GM19240 (cell line): ENCODE measurements around the gene UBLCP1.

ENCODE experiments used
- DNase-seq: peaks from one replicate; pipeline ENCODE4 v3.0.0; 2011; ENCODE audit warnings: low spot score; ENCODE audit not compliant: insufficient read length

UBLCP1 gene

GRCh38 chr5:159310511-159310910 lies 47.4 kb downstream of the UBLCP1 start:
- no peak for DNase-seq

DNA sequence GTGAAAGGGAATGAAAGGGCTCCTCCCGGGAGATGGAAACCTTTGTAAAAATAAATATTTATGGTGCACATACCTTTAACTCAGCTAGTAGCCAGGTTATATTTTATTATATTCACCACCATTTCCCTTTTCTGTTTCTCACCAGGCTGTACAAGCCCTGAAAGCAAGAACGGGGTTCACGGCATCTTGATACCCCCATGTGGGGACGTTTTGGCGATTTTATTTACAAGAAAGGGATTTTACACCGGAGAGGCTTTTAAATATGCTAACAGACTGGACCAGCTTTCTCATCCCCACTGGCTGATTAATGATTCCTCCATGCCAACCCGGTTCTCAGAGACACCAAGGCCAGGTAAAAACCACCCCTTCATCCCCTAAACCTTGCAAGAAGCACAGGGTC lies 48.0 kb downstream of the UBLCP1 start:
- no peak for DNase-seq

DNA sequence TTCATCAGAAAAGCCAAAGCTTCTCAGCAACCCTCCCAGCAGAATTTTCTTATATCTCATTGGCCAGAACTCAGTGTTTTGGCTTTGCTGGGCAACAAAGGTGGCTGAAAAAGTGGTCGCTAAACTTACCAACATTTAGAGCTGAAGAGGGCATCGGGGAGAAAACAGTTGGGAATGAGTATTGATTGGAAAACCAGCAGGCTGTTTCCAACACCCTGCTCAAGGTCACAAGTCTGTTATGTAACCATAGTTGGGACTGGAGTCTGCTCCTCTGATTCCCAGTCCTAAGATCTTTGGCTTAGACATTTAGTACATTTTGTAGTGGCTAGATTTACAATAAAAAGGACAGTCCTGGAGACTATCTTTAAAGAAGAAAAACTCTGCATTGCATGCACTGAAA lies 50.1 kb downstream of the UBLCP1 start:
- no peak for DNase-seq

- peak; percentile 14 for DNase-seq
Observed at GRCh38 chr5:159316519-159317383, 53.7 kb downstream of the UBLCP1 start.

- no peak for DNase-seq
Observed at GRCh38 chr5:159317849-159318248, 54.8 kb downstream of the UBLCP1 start.

DNA sequence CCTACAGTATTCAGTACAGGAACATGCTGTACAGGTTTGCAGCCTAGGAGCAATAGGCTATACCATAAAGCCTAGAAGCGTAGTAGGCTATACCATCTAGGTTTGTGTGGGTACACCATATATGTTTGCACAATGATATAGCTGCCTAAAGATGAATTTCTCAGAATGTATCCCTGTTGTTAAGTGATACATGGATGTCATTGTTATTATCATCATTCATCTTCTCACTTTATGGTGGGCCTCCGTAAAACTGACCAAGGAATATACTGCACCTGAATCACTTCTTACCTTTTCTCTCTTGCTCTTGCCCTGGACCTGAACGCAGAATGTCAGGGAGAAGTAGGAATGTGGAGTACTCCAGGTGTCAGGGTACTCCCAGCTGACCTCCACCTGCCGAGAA lies 55.4 kb downstream of the UBLCP1 start:
- DNase-seq = no peak

DNA sequence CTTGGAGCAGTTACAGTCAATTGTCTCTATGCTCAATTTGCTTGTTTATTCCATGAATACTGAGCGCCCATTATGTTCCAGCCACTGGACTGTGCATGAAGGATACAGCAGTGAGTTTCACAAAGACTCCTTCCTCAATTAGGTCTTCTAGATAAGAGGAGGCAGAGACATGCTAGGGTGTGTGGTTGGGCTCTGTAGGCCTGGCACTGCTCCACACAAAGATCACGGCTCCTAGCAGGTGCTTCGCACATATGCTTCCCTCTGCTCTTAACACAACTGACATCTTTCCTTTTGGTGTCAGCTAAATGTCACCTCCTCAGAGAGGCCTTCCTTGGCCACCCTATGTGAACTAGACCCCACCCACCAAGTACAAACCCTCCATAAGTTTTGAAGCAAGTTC lies 56.3 kb downstream of the UBLCP1 start:
- no peak for DNase-seq

GRCh38 chr5:159319832-159320231 lies 56.7 kb downstream of the UBLCP1 start:
- no peak for DNase-seq

DNA sequence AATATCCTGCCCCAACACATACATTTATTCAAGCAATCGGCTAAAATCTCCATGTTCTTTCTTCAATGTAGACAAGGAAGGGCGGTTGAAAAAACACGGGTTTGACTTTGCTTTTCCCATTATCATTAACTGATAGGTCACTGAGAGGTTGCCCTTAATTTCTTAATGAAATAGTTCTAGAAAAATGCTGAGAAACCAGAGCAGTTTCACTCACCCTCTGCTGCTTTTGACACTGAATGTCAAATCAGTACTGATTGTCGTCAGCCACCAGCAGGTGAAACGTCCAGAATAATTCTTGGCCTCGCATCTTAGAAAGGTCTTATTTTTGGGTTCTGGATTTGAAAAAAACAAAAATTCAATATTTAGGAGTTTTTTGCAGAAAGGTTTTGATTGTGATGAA lies 59.1 kb downstream of the UBLCP1 start:
- DNase-seq = no peak

DNA sequence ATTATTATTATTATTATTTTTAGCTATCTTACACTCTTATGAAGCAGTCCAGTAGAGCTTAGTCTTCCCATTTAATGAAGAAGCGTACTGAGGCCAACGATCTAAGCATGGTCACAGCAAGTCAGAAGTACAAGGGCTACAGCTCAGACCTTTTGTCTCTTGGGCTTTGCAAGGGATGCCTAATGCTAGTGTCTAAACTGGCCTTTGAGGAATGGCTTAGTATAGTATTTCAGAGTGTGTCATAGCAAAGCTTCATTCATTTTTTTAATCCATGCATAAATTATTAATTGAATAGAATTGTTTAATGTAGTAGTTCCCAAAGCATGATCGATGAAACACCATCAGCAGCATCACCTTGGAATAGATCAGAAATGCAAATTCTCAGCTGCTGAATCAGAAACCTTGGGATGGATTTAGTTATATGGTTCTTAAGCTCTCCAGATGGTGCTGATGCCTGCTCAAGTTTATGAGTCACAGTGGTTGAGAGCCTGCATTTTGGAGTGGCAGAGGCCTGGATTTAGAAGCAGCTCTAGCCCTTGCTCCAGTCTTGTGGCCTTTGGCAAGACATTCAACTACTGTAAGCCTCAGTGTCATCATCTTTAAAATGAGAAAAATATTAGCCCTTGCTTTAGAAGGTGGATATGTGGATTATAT lies 61.1 kb downstream of the UBLCP1 start:
- DNase-seq = no peak

GRCh38 chr5:159324986-159325385 lies 61.9 kb downstream of the UBLCP1 start:
- no peak for DNase-seq

DNA sequence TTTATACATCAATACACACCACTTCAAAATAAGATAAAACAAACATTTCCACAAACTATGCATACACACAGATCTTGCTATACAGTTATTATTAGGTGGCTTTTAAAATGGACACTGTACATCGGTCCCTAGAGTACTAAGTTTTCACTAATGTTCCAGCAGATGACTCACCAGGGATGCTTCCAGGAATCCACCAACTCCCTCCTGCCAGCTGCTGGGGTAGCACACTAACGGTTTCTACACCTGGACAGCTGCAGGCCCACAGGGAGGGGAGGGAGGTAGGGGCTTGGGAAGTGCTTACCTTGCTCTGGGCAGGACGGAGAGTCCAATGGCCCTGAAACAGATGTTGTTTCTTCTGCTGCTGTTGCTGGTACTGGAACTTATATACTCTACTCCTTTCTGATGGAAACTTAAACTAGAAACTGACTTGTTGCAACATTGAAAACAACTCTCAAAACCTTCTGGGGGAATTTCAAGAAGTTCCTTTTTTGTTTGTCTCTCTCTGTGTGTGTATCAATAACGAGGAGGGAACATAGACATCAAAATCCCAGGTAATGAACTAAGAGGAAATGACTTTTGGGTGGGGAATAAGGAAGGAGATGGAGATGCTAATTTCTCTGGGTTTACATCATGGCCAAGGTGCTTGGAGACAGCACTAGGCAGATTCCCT lies 67.2 kb downstream of the UBLCP1 start, which contains the start of gene IL12B:
IL12B (minus strand) TSS at position 357 of the 670 bp plus-strand sequence. CDS start 3,705 bp downstream, outside the sequence.
- no peak for DNase-seq

DNA sequence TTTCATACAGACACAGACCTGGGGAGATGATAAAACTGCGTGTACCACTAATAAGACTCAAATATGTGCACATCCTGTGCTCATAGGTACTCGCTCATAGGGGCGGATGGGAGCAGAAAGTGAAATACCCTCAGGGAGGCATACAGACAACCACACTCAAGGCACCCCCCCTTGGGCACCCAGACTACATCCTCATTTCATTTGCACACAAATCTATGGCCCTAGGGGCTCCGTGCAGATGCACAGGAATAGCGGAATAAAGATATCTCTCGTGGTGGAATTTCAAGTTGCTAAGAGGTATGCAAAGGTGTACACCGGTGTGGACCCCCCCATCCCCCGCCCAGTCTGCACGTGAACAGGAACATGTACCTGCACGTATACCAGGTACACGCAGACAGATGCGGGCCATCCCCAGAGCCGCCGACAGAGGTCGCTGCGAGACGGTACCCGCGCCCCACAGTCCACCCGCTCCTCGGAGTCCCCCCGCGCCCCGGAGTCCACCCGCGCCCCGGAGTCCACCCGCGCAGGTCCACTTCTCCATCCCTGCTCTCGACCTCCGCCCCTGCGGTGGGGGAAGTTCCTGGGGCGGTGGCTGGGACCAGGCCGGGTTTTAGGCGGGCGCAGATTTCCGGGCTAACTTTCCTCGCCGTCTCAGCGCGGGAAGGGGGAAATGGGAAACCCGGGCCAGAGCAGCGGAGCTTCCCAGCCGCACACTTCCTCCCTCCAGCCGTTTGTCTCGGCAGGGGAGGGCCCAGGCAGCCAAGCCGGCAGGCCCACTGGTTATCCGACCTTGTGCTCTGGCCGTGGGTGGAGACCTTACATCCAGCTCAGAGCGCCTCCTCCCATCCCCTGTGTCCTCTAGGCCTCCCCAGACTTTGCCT lies 68.2 kb downstream of the UBLCP1 start:
- DNase-seq = peak; percentile 32

DNA sequence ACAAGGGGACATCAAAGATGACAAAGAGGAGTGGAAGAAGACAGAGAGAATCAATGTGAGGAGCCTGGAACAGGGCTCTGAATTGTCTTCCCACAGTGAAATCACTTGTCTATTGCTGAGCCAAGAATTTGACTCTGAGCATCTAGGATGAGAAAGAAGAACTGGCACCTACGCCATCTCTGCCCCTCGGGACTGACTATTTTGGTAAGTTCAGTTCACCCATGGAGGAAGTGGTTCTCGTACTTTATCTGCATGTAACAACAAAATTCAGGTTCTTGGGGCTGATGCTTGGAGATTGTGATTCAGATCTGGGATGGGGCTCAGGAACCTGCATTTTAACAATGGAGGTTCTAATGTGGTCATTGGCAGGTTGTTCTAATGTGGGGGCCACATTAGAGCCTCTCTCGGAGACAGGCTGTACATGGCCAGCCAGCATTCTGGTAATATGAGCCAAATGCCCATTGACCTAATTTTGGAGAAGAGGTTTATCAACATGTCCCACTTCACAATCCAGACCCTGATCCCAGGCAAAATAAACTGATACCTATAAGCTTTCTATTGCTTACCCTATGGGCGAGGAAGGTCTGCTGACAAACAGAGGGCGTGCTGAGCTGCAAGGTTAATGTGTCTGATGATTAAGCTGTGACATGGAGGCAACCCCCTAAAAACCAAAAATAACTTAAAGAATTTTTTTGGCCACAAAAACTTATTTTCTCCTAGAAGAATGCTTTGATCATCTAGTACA lies 69.9 kb downstream of the UBLCP1 start:
- DNase-seq = no peak

DNA sequence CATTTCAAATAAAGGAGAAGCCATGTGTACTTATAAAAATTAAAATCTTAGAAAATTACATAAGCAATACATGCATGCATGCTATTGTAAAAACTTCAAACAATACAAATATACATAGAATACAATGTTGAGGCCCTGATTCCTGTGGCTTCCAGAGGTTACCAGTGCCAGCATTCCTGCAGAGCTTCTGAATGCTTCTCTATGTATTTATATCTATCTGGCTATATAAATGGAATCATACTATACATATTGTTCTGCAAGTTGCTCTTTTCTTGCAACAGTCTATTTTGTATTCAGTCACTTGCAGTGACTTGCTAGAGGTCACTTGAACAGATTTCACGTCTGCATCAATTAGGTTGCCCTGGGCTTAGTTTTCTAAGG lies 70.4 kb downstream of the UBLCP1 start:
- no peak for DNase-seq
